ENCODE results near the gene LRBA. TPM values are rescaled to one million over a fixed set of nuclear protein-coding genes. Genes with fewer than 3 reads are reported as not detected.

The LRBA gene
- total and polyA plus RNA-seq, 2 donors (not counting 3 experiments of a cell fraction or from before 2014, with no cell fraction given) = 18.0 to 35.1 TPM

DNA sequence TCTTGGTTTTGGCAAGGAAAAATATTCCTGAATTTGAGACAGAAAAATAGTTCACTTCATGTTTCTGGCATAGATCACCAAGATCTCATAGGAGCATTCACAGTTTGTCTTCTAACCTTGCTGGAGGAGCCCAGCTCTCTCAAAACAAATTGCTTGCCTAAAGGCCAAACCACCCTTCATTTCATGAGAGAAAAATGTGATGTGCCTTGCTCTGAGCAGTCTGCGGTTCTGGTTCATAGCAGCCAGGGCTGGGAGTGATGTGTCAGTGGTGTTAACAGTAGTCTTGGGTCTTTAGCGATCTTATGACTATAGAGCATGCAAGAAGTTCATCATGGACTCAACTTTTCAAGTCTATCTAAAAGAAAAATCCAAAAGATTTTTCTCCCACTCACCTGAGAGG lies 753.5 kb downstream of the LRBA start:
- intact Hi-C loops (cut with micrococcal nuclease) = no loop called here
- dilution Hi-C loops (cut with MboI; ENCODE audit: extremely low pct_ligation_motif_present, low sequenced_read_pairs) = no loop called here
- TF ChIP-seq GATA2 (IDR thresholded peaks at IDR 0.05; ENCODE audit: insufficient read depth, insufficient read length, low read depth, low read length) = no peak
- no peak for TF ChIP-seq JUN (IDR thresholded peaks at IDR 0.05; ENCODE audit: borderline replicate concordance, insufficient read depth, insufficient read length, low read depth)
- no peak for TF ChIP-seq FOS (IDR thresholded peaks at IDR 0.05; ENCODE audit: borderline replicate concordance, insufficient read depth, low read length)
- TF ChIP-seq POLR2AphosphoS5 (IDR thresholded peaks at IDR 0.05; ENCODE audit: insufficient read depth, low read depth, low read length) = no peak
- TF ChIP-seq, protein P1, sequence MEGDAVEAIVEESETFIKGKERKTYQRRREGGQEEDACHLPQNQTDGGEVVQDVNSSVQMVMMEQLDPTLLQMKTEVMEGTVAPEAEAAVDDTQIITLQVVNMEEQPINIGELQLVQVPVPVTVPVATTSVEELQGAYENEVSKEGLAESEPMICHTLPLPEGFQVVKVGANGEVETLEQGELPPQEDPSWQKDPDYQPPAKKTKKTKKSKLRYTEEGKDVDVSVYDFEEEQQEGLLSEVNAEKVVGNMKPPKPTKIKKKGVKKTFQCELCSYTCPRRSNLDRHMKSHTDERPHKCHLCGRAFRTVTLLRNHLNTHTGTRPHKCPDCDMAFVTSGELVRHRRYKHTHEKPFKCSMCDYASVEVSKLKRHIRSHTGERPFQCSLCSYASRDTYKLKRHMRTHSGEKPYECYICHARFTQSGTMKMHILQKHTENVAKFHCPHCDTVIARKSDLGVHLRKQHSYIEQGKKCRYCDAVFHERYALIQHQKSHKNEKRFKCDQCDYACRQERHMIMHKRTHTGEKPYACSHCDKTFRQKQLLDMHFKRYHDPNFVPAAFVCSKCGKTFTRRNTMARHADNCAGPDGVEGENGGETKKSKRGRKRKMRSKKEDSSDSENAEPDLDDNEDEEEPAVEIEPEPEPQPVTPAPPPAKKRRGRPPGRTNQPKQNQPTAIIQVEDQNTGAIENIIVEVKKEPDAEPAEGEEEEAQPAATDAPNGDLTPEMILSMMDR (IDR thresholded peaks at IDR 0.05; ENCODE audit: extremely low read depth in 1 of 2, insufficient read depth in 1 of 2, low read depth in 1 of 2, low read length in 2 of 2) = no peak
- H2AFZ ChIP-seq (ENCODE audit: low read depth, low read length) = no peak overlapping the region
- DNase-seq (ENCODE audit: low read depth, low spot score) = no peak
- H3K27ac ChIP-seq (ENCODE audit: insufficient read depth, low read depth, low read length) = no peak overlapping the region
- no peaks in the 10 kb centered on the region for H3K9me1 ChIP-seq (replicated peaks; ENCODE audit: control insufficient read depth, extremely low read depth, insufficient read depth, low read length)
- no peaks in the 10 kb centered on the region for H4K20me1 ChIP-seq (replicated peaks; ENCODE audit: control insufficient read depth, extremely low read depth, insufficient read depth, low read length)
- peaks cover 4% of the 10 kb centered on the region for H3K4me1 ChIP-seq (ENCODE audit: control insufficient read depth, extremely low read depth, insufficient read depth, low read length)
- no peak for FAIRE-seq
- no peak overlapping the region for H3K4me2 ChIP-seq (ENCODE audit: insufficient read depth, low read length)
- no TSS peak for BruUV-seq (replicated peaks)
- H3K36me3 ChIP-seq (ENCODE audit: control insufficient read depth in 2 of 2, extremely low read depth in 1 of 2, insufficient read depth in 2 of 2, low read length in 2 of 2) = no peaks in the 10 kb centered on the region
- H3K79me2 ChIP-seq (ENCODE audit: control insufficient read depth, insufficient read depth, low read length) = no peaks in the 10 kb centered on the region
- no peak overlapping the region for H3K9ac ChIP-seq (replicated peaks; ENCODE audit: extremely low read depth, insufficient read depth, low read length)
- no peaks in the 10 kb centered on the region for H3K27me3 ChIP-seq (ENCODE audit: control insufficient read depth in 2 of 2, insufficient read depth in 2 of 2, low read length in 2 of 2)
- H3K4me3 ChIP-seq (replicated peaks in 1 of 3; ENCODE audit: insufficient read depth in 1 of 3, low read depth in 1 of 3, low read length in 3 of 3) = no peak overlapping the region
- no peaks in the 10 kb centered on the region for H3K9me3 ChIP-seq (replicated peaks; ENCODE audit: control insufficient read depth, insufficient read depth, low read length)
- POLR2A ChIA-PET = no interaction called here
- CTCF ChIA-PET = no interaction called here
